Fibroblast of the aortic adventitia (primary cell): ENCODE results near the gene PDIA5. TPM values are rescaled to one million over a fixed set of nuclear protein-coding genes. Genes with fewer than 3 reads are reported as not detected.

ENCODE experiments used
- DNase-seq: peaks from one replicate; pipeline ENCODE4 v3.0.0-alpha.2; 2010; ENCODE audit warnings: low read depth
- H3K4me3 ChIP-seq: 2 replicates; pipeline ENCODE4 v1.5.1; 2011; ENCODE audit warnings: low read depth, mild to moderate bottlenecking, control low read depth, low read length, moderate library complexity
- total RNA-seq: library from RNA; depleted of rRNA; stranded (reverse); fragments of >200 nt; gene quantifications from 2 replicates; pipeline ENCODE4 v1.2.3, GENCODE V29; 2012; ENCODE audit warnings: low replicate concordance
- TF ChIP-seq, protein P1 (sequence below): IDR thresholded peaks from 2 replicates; pipeline ENCODE4 v1.5.1; 2011; ENCODE audit warnings: mild to moderate bottlenecking, low read length, control low read depth, inconsistent platforms; ENCODE audit not compliant: insufficient read depth

Gene PDIA5
- total RNA-seq, 1 donor = 59.1 TPM

DNA sequence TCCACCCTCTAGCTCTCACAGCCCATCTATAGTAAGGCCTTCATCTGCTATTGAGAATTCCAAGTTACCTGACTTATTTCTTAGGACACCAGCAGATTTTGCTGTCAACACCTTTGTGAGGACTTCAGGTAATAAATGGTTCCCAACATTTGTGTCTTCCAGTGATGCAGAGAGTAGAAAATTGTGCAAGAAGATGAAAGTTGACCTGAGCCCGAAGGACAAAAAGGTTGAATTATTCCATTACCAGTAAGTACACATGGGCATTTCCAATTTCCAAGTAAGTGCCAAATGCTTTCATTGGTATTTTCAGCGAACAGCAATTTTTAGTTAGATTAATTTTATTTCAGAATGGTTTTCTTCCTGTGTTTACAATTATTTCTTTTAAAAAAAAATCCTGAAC, 35.4 kb downstream of the PDIA5 start:
- DNase-seq = no peak
- H3K4me3 ChIP-seq = no peak overlapping the region
- TF ChIP-seq, protein P1, sequence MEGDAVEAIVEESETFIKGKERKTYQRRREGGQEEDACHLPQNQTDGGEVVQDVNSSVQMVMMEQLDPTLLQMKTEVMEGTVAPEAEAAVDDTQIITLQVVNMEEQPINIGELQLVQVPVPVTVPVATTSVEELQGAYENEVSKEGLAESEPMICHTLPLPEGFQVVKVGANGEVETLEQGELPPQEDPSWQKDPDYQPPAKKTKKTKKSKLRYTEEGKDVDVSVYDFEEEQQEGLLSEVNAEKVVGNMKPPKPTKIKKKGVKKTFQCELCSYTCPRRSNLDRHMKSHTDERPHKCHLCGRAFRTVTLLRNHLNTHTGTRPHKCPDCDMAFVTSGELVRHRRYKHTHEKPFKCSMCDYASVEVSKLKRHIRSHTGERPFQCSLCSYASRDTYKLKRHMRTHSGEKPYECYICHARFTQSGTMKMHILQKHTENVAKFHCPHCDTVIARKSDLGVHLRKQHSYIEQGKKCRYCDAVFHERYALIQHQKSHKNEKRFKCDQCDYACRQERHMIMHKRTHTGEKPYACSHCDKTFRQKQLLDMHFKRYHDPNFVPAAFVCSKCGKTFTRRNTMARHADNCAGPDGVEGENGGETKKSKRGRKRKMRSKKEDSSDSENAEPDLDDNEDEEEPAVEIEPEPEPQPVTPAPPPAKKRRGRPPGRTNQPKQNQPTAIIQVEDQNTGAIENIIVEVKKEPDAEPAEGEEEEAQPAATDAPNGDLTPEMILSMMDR = no peak

DNA sequence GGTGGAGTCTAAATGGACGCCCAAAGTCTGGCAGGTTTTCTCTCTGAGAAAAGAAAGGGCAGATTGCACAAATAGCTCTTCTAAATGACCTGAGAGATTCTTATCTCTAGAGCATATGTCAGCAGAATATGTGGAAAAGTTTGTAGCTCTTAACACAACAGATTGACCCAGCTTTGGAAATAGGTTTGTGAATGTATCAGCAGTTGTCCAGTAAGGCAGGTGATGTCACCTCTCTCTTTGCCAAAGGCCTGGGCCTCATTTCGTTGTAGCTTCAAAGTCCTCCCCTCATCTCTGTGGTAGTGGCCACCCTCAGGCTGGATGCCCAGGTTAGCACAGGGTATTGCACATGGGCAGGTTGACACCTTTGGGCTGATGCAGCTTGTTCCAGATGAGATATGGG, 36.0 kb downstream of the PDIA5 start:
- DNase-seq = no peak
- no peak overlapping the region for H3K4me3 ChIP-seq
- TF ChIP-seq, protein P1 = no peak

DNA sequence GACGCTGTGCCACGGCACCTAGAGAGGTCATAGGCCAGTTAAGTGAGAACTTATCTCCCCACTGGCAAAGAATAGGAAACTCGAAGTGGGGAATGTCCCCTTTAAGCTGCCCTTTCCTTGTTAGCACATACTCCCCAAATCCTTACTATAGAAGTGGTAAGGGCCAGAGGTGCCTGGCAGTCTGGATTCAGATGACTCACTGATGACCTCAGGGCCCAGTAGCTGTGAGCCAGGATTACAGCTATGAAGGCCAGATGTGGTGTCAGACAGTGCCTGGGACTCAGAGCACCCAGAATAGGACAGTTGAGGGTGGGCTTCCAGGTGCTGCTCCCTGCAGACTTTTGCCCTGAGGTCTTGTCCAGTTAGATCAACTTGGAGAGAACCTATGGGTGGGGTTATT, 37.7 kb downstream of the PDIA5 start:
- H3K4me3 ChIP-seq = no peak overlapping the region
- TF ChIP-seq, protein P1 = no peak
- peak; percentile 81 for DNase-seq

DNA sequence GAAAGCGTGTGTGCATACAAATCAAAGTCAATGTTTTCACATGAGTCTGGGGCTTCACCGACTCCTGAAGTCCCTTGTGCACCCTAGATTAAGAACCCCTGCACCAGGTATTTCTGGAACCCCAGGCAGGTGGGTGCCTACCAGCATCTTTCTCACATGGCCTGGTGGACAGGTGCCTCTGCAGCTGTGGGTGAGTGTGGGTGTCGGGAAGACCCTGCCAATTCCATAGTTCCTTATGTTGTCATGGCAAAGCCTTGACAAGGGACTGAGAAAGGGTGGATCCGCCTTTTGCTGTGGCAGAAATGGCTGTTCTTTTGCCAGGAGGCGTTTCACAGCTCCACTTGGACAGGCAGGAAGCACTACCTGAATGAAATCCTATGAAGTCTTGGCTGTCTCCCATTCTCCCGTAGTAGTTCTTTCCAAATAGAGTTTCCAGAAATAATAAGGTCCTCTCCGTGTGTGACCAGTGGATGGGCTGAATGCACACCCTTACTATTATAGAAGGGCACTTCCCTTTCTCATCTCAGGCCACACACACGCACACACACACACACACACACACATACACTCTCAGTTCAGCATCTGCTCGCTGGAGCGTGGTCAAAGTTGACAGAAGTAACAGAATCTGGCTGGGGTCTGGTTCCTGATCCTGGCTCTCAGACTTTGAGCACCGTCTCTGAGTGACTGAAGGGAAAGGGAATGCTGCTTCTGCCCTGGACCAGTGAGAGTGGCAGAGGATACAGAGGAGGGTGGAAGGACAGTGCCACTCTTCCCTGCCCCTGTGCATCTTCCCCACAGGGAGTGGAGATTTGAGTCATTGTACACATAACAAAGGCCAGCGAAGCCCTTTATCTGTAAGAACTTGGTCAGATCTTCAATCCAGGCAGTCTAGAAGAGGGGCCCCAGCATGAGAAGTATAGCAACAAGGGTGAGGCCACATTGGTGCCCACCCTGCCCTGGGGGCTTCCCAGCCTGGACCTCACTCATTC, 38.7 kb downstream of the PDIA5 start:
- H3K4me3 ChIP-seq = no peak overlapping the region
- DNase-seq = no peak
- TF ChIP-seq, protein P1 = no peak

DNA sequence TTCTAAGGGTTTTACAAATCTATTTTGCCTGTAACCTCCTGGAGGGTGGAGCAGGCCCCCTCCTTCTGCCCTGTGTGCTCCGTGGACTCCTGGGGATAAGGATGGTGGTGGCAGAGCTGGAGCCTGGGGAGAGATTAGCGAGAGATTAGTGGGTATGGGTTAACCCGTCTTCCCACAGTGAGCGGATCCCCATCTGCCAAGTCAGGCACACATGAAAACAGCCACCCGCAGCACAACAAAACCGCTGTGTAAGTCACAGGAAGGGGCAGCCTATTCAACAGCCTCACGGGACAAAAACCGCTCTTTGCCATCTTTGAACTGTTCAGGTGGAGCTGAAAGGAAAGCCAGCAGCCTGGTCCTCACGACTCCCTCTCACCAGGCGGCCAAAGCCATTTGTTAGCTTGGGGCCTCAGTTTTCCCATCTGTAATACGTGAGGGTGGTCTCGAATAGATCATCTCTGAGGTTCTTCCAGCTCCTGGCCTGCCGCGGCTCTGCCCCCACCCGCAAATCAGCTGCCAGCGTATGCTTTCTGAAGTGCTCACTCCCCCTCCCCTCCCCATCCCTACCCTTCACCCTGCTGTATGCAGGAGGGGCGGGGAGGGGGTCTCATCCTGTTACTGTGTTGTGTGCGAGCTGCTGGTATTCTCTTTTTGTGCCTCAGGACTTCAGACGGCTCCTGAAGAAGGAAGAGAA, 43.6 kb downstream of the PDIA5 start:
- no peak overlapping the region for H3K4me3 ChIP-seq
- TF ChIP-seq, protein P1 = no peak
- no peak for DNase-seq

DNA sequence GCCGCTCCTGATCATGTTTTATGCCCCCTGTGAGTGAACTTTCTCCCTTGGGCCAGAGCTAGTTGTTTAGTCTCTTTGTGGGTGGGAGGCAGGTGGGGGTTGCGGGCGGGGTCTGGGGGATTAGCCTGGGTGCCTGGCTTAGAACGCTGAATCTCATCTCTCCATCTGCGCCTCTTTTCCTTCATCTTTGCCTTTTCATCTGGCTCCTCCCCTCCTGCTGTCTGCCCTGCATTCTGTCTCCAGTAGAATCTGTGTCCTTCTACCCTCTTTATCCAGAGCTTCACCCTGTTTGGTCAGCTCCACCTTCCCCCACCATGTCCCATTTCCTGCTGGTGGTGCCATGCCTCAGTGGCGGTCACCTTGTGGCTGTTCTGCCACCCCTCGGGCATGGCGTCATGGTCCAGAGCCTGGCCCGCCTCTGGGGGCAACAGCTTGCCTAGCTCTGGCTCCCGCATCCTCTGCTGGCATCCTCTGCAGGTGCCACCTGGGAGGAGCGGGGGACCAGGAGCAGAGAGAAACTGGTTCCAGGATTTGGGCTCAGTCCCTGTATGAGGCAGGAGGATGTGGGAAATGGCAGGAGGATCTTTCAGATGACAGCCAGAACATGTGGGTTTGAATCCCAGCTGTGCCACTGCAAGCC, 44.3 kb downstream of the PDIA5 start:
- no peak overlapping the region for H3K4me3 ChIP-seq
- TF ChIP-seq, protein P1 = no peak
- no peak for DNase-seq
